ENCODE results near the gene HK2.

The HK2 gene

DNA sequence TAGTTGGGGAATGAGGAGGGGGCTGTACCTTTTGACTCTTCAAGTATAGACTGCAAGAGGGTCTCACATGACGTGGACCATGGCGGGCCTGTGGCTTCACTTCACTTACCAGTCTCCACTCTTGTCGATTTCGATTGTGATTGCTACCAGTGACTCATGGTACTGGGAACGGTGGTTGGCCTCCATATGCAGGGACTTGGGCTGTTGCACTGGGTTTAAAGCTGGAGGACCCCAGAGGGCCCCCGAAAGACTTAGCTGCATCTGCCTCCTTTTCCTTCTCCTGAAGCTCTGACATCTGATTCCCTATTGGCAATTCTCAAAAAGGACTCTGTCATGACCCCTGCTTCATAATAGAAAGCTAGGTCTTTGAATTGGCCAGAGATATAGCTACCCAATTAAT lies 43.4 kb downstream of the HK2 start:
- TF ChIP-seq SIN3A (IDR thresholded peaks at IDR 0.05; ENCODE audit: borderline replicate concordance, insufficient read depth, low read length) (no peak), FOXP2 (optimal IDR thresholded peaks at IDR 0.05; ENCODE audit: borderline replicate concordance, extremely low read depth, extremely low read length, insufficient read depth) (no peak), POLR2AphosphoS5 (IDR thresholded peaks at IDR 0.05; ENCODE audit: low read depth, low read length) (no peak), TAF1 (IDR thresholded peaks at IDR 0.05; ENCODE audit: borderline replicate concordance, insufficient read depth, low read length) (no peak)
- TF ChIP-seq, protein P1, sequence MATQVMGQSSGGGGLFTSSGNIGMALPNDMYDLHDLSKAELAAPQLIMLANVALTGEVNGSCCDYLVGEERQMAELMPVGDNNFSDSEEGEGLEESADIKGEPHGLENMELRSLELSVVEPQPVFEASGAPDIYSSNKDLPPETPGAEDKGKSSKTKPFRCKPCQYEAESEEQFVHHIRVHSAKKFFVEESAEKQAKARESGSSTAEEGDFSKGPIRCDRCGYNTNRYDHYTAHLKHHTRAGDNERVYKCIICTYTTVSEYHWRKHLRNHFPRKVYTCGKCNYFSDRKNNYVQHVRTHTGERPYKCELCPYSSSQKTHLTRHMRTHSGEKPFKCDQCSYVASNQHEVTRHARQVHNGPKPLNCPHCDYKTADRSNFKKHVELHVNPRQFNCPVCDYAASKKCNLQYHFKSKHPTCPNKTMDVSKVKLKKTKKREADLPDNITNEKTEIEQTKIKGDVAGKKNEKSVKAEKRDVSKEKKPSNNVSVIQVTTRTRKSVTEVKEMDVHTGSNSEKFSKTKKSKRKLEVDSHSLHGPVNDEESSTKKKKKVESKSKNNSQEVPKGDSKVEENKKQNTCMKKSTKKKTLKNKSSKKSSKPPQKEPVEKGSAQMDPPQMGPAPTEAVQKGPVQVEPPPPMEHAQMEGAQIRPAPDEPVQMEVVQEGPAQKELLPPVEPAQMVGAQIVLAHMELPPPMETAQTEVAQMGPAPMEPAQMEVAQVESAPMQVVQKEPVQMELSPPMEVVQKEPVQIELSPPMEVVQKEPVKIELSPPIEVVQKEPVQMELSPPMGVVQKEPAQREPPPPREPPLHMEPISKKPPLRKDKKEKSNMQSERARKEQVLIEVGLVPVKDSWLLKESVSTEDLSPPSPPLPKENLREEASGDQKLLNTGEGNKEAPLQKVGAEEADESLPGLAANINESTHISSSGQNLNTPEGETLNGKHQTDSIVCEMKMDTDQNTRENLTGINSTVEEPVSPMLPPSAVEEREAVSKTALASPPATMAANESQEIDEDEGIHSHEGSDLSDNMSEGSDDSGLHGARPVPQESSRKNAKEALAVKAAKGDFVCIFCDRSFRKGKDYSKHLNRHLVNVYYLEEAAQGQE (IDR thresholded peaks at IDR 0.05; ENCODE audit: insufficient read depth in 1 of 2, low read depth in 2 of 2, low read length in 2 of 2) = no peak

DNA sequence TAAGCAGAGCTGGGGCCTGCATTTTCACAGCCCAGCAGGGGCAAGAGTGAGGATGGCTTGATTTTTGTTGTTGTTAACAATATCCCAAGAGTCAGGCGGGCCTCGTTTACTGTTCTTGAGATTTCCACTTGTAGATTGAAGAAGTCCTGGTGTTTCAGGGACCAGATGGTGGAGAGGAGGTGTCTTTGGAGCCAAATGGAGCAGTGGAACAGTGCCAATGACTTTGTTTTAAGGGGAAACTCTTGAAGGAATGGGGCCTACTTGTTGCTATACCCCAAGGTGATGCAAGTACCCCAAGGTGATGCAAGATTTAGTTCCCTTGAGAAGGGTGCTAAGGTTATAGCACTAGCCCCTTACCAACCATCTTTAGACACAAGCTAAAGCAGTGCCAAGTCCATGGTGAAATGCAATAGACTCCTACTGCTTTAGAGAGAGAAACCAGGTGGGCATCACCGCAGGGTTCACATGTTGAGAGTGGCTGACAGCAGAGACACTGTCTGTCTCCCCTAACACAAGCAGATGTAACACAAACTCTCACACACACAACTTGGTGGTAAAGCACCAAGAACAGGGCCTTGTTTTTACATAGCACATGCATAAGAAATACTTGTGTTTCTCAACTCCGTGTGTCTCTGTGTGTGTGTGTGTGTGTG lies 44.0 kb downstream of the HK2 start:
- TF ChIP-seq POLR2AphosphoS5 (IDR thresholded peaks at IDR 0.05; ENCODE audit: low read depth, low read length) = no peak
- TF ChIP-seq FOXP2 (optimal IDR thresholded peaks at IDR 0.05; ENCODE audit: borderline replicate concordance, extremely low read depth, extremely low read length, insufficient read depth) = no peak
- no peak for TF ChIP-seq TAF1 (IDR thresholded peaks at IDR 0.05; ENCODE audit: borderline replicate concordance, insufficient read depth, low read length)
- TF ChIP-seq SIN3A (IDR thresholded peaks at IDR 0.05; ENCODE audit: borderline replicate concordance, insufficient read depth, low read length) = no peak
- TF ChIP-seq, protein P1 (IDR thresholded peaks at IDR 0.05; ENCODE audit: insufficient read depth in 1 of 2, low read depth in 2 of 2, low read length in 2 of 2) = no peak

DNA sequence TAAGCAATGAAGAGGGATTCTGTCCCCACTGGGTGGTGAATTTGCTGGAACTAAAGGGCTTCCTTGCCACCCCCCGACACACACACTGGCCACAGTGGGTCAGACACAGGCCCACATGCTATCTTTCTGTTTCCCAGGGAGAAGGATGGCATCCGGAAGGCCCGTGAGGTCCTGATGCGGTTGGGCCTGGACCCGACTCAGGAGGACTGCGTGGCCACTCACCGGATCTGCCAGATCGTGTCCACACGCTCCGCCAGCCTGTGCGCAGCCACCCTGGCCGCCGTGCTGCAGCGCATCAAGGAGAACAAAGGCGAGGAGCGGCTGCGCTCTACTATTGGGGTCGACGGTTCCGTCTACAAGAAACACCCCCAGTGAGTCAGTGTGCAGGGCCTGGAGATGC lies 44.6 kb downstream of the HK2 start:
- TF ChIP-seq POLR2AphosphoS5 (IDR thresholded peaks at IDR 0.05; ENCODE audit: low read depth, low read length) = no peak
- TF ChIP-seq SIN3A (IDR thresholded peaks at IDR 0.05; ENCODE audit: borderline replicate concordance, insufficient read depth, low read length) = no peak
- TF ChIP-seq, protein P1 (IDR thresholded peaks at IDR 0.05; ENCODE audit: insufficient read depth in 1 of 2, low read depth in 2 of 2, low read length in 2 of 2) = no peak
- TF ChIP-seq FOXP2 (optimal IDR thresholded peaks at IDR 0.05; ENCODE audit: borderline replicate concordance, extremely low read depth, extremely low read length, insufficient read depth) = no peak
- no peak for TF ChIP-seq TAF1 (IDR thresholded peaks at IDR 0.05; ENCODE audit: borderline replicate concordance, insufficient read depth, low read length)

DNA sequence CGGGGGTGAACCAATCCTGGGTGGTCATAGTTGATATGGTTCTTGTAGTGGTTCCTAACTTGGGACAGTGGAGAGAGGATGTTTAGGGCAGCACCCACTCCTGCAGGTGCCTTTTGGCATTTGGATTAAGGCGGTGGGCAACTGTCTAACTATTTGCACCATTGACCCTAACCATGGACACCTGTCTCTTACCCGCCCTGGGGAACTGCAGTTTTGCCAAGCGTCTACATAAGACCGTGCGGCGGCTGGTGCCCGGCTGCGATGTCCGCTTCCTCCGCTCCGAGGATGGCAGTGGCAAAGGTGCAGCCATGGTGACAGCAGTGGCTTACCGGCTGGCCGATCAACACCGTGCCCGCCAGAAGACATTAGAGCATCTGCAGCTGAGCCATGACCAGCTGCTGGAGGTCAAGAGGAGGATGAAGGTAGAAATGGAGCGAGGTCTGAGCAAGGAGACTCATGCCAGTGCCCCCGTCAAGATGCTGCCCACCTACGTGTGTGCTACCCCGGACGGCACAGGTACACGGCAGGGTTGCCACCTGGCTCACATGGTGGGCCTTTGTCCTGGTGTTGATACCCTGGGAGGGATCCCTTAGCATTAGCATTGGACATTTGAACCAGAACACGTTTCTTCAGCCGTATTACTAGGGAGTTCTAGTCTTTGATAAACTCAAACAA lies 46.3 kb downstream of the HK2 start:
- TF ChIP-seq FOXP2 (optimal IDR thresholded peaks at IDR 0.05; ENCODE audit: borderline replicate concordance, extremely low read depth, extremely low read length, insufficient read depth) (no peak), POLR2AphosphoS5 (IDR thresholded peaks at IDR 0.05; ENCODE audit: low read depth, low read length) (no peak), SIN3A (IDR thresholded peaks at IDR 0.05; ENCODE audit: borderline replicate concordance, insufficient read depth, low read length) (no peak), TAF1 (IDR thresholded peaks at IDR 0.05; ENCODE audit: borderline replicate concordance, insufficient read depth, low read length) (no peak)
- TF ChIP-seq, protein P1 (IDR thresholded peaks at IDR 0.05; ENCODE audit: insufficient read depth in 1 of 2, low read depth in 2 of 2, low read length in 2 of 2) = no peak
